Activated T-cell treated with anti-CD3 and anti-CD28 coated beads for 1 hour (primary cell): ENCODE data around the gene TXNDC9.
A peak's percentile ranks its signal among the peaks of the same experiment; 100 is the strongest.
"Not testable (repeated sequence)": the region's sequence is repeated elsewhere in the genome, so short reads cannot be mapped to it uniquely, and the experiment has no call there.

Experiments
- DNase-seq: peaks from one replicate; pipeline ENCODE4 v3.0.0-alpha.2; 2020; ENCODE audit warnings: low read depth

The TXNDC9 gene, protein sequence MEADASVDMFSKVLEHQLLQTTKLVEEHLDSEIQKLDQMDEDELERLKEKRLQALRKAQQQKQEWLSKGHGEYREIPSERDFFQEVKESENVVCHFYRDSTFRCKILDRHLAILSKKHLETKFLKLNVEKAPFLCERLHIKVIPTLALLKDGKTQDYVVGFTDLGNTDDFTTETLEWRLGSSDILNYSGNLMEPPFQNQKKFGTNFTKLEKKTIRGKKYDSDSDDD

DNA sequence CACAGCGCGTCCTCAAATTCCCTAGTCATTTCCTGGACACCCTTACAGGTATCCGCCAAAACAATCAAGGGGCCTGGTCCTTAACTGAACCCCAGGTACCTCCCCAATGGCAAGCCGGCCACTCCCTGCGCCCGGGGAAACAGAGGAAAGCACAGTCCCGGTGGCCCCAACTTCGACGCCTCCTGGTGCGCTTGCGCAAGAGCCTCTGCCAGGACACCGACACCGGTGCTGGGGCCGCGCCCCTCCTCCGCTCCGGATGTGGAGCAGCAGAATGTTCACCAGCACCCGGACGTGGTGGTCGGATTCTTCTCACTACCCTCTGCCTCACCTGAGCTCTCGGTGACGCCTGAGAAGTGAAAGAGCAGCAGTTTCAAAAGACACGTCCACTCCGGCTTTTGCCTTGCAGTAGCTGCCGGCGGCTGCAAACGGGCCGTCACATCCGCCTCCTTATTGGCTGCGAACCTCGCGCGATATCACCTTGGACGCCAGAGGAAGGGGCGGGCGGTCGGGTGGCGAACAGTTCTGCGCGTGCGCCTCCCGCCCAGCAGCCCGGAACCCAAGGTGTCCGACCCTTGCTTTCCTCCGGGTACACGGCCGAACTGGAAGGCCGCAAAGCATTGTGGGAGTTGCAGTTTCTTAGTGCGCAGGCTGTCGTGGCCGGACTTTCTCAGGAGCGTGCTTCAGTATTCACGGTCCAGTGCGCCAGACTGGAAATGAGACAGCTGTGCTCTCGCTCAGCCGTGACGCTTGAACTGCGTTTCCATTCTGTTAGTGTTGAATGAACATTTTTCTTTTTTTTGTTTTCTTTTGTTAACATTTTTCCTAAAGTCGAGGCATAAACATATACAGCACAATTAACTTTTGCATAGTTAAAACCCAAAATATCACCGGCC lies at the start of gene TXNDC9:
Gene TXNDC9 (minus strand): TSS at position 423 of the 893 bp plus-strand sequence. CDS start 3,123 bp downstream, outside the sequence.
- peak; percentile 95 for DNase-seq

DNA sequence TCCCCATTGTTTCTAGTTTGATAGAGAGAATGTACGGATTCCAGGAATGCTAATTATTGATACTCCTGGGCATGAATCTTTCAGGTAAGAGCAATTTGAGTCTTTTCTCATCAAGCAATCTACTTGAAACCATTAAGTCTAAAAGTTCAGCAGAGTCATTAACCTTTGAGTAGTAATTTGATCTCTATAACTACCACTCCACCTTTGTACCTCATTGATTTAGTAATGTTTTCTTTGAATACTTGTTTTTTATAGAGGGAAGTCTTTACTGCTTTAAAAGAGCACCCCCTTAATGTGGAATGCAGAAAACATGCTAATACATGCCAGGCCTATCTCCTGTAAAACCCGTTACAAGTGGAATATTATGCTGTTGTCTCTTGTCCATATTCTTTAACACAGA lies 46.0 kb upstream of the TXNDC9 start:
- no peak for DNase-seq

DNA sequence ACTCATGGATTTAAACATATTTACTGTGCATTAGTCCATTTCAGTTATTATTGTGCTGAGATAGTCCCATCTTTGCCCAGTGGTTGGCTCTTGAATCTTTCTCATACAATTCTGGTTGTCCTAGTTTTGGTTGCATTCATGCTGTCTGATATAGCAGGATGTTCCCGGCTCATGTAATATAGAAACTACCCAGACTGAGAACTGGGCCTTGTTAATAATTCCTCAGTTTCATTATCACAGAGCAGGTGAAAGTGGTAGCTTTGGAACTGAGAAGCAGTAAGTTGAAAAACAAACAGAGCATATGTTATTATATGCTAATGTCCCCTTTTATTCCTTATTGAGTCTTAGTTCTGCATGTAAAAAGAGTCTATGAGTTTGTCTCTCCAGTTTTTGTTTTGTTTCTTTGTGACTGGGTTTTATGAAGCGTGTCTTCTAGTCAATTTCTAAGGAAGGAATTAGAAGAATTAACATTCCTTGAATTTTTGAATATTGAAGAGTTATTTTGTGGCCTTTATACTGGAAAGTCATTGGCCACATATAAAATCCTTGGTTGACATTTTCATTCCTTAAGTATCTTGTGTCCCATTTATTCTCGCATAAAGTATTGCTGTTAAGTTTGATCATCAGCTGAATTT lies 44.4 kb upstream of the TXNDC9 start:
- no peak for DNase-seq

DNA sequence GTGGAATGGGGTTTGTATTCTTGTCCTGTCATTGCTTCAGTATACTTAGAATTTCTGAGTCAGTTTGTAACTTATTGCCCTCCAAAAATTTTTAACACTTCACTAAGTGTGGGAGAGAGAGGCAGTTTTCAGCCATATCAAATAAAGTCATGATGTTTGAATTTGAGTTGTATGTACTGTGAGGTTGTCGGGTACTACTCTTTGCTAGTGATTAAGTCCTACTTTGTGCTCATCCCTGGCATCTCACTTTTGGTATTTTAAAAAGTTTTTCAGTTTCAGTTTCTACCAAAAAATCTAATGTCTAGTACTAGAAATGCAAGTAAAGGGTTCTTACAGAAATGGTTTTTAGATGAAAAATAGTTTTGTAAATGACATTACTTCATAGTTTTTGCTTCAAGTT lies 41.7 kb upstream of the TXNDC9 start:
- DNase-seq, result no peak

DNA sequence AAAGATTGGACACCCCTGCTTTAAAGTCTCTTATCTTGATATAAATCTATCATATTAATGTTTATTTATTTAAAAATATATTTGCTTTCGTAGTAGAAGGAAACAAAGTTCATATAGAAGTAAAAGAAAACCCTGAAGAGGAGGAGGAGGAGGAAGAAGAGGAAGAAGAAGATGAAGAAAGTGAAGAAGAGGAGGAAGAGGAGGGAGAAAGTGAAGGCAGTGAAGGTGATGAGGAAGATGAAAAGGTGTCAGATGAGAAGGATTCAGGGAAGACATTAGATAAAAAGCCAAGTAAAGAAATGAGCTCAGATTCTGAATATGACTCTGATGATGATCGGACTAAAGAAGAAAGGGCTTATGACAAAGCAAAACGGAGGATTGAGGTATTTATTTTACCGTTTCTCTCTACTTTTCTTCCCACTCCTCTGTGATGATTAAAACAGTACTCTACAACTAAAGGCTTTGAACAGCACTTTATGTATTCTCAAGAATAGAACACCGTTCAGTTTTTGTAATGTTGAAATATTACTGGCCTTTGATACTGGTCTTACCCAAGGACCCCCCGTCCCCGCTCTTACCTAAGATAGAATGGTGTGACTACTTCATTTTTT lies 40.2 kb upstream of the TXNDC9 start:
- DNase-seq, result no peak

DNA sequence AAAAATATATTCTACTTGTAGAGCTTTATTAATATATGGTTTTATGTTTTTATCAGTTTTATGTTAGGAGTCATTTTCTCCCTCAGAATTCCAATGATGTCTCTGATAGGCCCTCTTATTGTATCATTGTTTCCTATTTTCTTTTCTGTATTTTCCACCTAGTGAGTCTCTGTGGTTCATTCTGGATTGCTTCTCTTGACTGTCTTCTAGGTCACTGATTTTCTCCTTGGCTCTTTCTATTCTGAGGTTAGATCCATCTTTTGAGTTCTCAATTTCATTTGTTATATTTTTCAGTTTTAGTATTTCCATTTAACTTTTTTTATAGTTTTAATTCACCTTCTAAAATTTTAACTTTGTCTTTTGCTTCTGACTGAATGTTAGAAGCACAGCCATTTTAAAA lies 38.6 kb upstream of the TXNDC9 start:
- DNase-seq, result no peak

DNA sequence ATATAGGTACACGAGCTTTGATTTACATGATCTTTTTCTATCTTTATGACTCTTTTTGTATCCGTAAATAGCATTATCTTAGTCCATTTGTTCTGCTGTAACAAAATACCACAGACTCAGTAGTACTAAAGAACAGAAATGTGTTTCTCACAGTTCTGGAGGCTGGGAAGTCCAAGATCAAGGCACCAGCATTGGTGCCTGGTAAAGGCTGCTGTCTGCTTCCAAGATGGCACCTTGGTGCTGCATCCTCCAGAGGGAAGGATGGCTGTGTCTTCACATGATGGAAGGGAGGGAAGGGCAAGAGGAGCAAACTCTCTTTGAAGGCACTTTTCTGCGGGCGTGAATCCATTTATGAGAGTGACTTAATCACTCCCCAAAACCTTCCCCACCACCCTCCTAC lies 37.0 kb upstream of the TXNDC9 start:
- no peak for DNase-seq

DNA sequence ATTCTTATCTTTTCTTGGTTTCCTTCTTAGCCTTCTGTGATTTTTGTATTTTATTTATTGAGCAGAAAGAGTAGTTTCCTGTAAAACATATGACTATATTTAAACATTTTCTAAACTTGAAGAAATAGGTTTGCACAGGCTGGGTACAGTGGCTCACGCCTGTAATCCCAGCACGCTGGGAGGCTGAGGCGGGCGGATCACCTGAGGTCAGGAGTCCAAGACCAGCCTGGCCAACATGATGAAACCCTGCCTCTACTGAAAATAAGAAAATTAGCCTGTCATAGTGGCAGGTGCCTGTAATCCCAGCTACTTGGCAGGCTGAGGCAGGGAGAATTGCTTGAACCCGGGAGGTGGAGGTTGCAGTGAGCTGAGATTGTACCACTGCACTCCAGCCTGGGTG lies 32.7 kb upstream of the TXNDC9 start:
- DNase-seq, result not testable (repeated sequence)

DNA sequence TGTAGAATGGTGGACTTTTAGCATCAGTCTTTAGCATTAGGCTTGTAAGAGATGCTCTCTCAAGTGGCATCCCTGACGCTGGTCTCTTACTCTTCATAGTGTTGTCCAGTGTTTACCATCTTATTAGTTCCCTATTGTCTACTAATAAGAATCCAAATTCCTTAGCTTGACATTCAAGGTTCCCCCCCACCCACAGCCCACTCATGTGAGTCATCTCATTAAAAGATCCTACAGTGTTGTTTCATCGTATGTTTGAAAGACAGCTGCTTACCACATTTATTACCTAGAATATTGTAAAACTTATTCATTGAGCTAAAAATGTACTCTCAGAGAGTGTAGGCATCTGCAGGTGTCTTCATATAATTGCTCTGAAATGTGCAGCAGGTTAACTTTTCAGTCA lies 29.5 kb upstream of the TXNDC9 start:
- no peak for DNase-seq

DNA sequence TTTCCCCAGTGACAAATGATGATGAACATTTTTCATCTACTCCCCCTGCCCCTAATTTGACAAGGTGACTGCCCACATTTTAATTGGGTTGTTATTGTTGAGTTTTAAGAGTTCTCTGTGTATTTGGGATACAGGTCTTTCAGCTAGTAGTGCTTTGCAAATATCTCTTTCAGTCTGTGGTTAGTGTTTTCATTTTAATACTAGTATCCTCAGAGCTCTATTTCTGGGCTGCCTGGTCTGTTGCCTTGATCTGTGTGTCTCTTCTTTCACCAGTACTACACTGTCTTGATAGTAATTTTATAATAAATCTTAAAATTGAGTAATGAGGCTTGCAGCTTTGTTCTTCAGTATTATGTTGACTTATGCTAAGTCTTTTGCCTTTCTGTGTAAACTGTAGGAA lies 20.7 kb upstream of the TXNDC9 start:
- DNase-seq, result no peak

DNA sequence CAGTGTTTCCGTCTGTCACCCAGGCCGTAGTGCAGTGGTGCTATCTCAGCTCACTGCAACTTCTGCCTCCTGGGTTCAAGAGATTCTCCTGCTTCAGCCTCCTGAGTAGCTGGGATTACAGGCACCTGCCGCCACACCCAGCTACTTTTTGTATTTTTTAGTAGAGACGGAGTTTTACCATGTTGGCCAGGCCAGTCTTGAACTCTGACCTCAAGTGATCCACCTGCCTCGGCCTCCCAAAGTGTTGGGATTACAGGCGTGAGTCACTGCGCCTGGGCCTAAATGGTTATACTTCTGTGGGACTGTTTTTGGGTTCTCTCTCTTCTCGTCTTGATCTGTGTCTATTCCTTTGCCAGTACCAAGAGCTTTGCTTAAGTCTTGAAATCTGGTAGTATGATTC lies 18.7 kb upstream of the TXNDC9 start:
- DNase-seq, result not testable (repeated sequence)

DNA sequence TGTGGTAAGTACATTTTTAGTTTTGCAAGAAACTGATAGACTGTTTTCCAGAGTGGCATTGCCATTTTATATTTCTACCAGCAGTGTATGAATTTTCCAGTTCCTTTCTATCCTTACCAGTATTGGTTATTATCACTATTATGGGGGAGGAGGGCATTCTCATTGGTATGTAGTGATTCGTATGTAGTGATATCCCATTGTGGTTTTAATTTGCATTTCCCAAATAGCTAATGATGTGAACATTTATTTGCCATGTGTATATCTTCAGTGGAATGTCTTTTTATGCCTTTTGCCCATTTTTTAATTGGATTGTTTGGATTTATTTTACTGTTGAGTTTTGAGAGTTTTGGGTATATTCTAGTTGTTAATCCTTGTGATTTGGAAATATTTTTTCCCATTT lies 17.9 kb upstream of the TXNDC9 start:
- no peak for DNase-seq

DNA sequence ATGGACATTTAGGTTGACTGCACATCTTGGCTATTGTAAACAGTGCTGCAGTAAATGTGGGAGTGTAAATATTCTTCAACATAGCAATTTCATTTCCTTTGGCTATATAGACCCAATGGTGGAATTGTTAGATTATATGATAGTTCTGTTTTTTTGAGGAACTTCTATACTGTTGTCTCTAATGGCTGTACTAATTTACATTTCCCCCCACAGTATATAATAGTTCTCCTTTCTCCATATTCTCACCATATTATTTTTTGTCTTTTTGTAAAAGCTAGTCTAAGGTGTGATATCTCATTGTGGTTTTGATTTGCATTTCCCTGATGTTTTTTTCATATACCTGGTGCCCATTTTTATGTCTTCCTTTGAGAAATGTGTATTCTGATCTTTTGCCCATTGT lies 14.1 kb upstream of the TXNDC9 start:
- DNase-seq, result no peak

DNA sequence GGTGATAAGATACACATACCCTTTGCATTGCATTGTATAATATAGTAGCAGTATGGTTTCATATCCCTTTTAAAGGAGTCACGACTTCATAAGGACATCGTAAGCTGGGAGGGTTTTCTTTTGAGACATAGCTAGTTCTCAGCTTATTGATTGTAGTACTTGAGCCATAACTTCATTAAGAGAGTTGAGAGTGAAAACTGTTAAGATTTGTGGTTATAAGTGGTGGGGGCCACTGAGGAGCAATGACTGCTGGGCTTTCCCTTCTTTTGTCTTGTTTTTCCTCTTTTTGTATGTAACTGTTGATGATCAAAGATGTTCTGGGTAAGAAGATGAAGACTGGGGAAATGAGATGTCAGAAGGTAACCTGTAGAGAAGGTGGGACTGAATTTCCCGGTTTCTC lies 12.0 kb upstream of the TXNDC9 start:
- no peak for DNase-seq

DNA sequence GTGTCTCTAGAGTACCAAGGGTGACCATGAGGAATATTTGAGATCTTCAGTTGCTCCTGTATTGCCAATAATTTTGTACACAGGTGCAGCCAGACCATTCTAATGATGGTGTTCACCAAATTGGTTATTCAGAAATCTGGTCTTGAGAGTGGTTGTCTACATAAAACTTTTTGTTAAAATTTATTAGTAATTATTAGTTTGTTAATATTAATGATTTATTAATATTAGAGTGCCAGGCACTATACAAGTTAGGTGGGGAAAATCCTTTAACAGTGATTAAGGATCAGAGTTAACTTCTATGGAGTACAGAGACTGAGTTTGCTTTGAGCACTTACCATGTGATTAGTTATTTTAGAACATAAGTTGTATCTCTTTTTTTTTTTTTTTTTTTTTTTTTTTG lies 10.1 kb upstream of the TXNDC9 start:
- DNase-seq, result no peak

DNA sequence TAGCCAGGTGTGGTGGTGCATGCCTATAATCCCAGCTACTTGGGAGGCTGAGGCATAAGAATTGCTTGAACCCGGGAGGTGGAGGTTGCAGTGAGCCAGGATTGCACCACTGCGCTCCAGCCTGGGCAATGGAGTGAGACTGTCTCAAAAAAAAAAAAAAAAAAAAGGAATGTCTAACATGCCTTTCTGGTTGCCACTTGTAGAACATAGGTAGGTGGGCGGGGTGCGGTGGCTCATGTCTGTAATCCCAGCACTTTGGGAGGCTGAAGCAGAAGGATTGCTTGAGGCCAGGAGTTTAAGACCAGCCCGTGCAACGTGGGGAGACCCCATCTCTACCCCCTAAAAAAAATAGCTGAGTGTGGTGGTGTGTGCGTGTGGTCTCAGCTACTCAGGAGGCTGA lies 9.3 kb upstream of the TXNDC9 start:
- not testable (repeated sequence) for DNase-seq

DNA sequence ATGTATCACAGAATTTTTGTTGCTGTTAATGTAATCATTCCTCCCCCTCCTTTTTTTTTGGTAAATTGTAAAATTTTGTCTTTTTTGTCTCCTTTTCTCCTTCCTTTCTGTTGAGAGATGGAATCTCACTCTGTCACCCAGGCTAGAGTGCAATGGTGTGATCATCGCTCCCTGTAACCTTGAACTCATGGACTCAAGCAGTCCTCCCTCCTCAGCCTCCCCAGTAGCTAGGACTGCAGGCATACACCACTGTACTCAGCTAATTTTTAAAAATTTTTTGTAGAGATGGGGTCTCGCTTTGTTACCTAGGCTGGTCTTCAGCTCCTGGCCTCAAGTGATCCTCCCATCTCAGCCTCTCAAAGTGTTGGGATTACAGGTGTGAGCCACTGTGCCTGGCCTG lies 6.4 kb upstream of the TXNDC9 start:
- no peak for DNase-seq

DNA sequence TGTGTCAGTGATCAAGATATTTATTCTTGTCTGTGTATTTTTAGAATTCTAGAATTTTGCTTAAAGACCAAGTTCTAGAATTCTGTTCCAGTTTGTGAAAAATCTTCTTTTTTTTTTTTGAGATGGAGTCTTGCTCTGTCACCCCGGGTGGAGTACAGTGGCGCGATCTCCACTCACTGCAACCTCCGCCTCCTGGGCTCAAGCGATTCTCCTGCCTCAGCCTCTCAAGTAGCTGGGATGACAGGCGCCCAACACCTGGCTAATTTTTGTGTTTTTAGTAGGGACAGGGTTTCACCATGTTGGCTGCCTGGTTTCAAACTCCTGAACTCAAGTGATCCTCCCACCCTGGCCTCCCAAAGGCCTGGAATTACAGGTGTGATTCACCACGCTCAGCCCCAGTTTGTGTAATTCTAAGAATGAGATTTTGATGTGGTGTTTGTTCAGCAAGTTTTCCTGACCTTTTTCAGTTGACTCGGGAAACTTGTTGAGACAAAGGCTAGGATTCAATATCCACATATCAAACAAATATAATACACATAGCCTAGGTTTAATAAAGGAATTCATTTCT lies 4.6 kb upstream of the TXNDC9 start:
- no peak for DNase-seq

DNA sequence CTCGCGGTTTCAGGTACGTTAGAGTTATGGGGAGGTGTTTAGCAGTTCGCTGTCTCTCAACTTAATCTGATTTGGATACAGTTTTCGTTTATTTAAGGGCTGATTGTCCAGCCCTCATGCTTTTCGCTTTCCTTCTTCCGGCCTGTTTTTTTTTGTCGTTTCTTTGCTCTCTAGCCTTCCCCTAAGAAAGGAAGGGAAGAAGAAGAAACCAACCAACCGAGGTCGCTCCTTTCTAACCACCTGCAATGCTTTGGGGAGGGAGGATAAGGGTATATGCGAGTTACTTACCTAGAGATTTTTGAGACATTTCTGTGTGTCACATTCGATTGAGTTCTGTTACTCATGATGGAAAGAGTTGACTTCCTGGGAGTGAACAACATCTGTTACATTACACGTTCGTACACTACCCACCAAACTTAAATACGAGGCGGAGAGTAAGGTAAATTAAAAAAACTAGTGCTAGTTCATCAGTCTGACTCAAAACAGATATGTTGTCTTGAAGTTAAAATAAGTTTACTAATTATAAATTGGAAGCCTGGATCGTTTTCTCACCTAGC lies 2.0 kb upstream of the TXNDC9 start:
- DNase-seq, result no peak

DNA sequence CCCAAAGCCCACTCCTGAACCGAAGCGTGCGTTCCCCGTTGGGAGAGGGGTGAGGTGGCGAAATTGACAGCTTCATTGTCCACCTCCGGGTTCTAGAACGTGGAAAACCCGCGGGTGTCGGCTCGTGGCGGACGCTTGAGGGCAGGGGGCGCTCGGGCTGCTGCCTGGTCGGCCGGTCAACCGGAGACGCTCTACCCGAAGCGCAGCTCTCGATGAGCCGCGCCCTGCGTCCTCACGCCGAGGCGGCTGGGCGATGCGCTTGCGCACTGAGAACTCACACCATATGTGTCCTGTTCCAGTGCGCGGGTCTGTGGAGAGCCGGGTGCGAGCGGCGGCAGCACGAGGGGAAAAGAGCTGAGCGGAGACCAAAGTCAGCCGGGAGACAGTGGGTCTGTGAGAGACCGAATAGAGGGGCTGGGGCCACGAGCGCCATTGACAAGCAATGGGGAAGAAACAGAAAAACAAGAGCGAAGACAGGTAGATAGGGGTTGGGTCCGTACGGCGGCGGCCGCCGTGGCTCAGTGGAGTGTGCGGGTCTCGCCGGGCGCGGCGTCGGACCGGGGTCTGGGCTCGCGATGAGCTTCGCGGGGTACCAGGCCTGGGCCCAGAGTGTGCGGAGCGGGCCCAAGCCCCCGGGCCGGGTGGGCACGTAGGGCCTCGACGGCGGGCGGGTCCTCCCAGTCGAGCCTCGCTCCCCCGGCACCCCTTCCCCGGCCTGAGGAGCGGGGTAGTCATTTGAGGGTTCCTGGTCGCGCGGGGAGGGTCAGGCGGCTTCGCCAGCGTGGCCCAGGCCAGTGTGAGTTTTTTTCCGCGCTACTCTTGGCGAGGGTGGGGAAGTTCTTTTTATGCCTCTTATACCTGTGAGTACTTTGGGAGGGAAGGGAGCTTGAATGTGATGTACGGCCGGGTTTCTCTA lies 1.2 kb upstream of the TXNDC9 start, which contains the start of gene EIF5B:
Gene EIF5B (plus strand): TSS at position 277 of the 916 bp plus-strand sequence. CDS start 166 bp downstream, at position 443.
- peak; percentile 87 for DNase-seq

DNA sequence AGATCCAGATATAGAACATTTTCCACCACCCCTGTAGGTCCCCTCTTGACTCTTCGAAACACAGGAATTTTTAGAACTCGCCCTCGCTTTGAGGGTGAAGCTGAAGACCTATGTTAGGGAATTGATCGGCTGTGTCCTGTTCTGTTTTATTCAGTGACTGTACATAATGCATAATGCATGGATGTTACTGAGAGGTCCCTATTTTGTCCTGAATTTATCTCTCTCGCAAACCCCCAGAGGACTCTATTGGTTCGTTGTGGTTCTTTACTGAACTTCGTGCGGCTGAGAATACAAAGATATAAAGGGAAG lies 625 bp upstream of the TXNDC9 start:
- DNase-seq, result no peak
